Caco-2 (cell line): Measurements from ENCODE around the gene STXBP2. TPM values are rescaled to one million over a fixed set of nuclear protein-coding genes. Genes with fewer than 3 reads are reported as not detected.

Experiments used
- BruUV-seq: library from RNA; stranded (reverse); fragments of 400-500 nt; replicated peaks from 2 replicates; lab custom pipeline; 2021; lab: Mats Ljungman, UMichigan
- CTCF ChIA-PET: fragments of 300-600 bp; sonication (Branson Sonifier 250); formaldehyde crosslinking; loops from one replicate; lab custom pipeline; 2022; ENCODE audit warnings: antibody characterized with exemption; lab: Charles Lee
- POLR2A ChIA-PET: fragments of 300-600 bp; sonication (Branson Sonifier 250); formaldehyde crosslinking; loops from one replicate; lab custom pipeline; 2022; ENCODE audit warnings: antibody characterized with exemption; lab: Charles Lee
- DNase-seq, 2 experiments: peaks; one replicate each; pipeline versions ENCODE4 v3.0.0 to v3.0.0-alpha.2; 2020 to 2022
- H3K27me3 ChIP-seq: replicated peaks from 2 replicates; pipeline ENCODE4 v1.6.0; 2011; ENCODE audit warnings: low read length; ENCODE audit not compliant: control insufficient read depth, insufficient read depth
- H3K36me3 ChIP-seq: 2 replicates; pipeline ENCODE4 v1.5.1; 2011; ENCODE audit warnings: low read length; ENCODE audit not compliant: control insufficient read depth, insufficient read depth
- H3K4me1 ChIP-seq: fragments of 250-450 bp; sonication (Bioruptor Pico); 2 replicates; pipeline ENCODE4 v1.5.1; 2020; ENCODE audit warnings: mild to moderate bottlenecking
- H3K4me3 ChIP-seq: 2 replicates; pipeline ENCODE4 v1.5.1; 2011; ENCODE audit warnings: low read depth, mild to moderate bottlenecking, control low read depth, low read length
- H3K9me3 ChIP-seq: fragments of 250-450 bp; sonication (Bioruptor Pico); 2 replicates; pipeline ENCODE4 v1.5.1; 2020; ENCODE audit warnings: mild to moderate bottlenecking, moderate library complexity
- H3K27ac Mint-ChIP-seq: one replicate; pipeline ENCODE4 v1.8.0; 2022; ENCODE audit warnings: mixed read lengths; ENCODE audit not compliant: unreplicated experiment
- H3K27me3 Mint-ChIP-seq: one replicate; pipeline ENCODE4 v1.8.0; 2022; ENCODE audit warnings: mixed read lengths; ENCODE audit not compliant: insufficient read depth, unreplicated experiment
- H3K36me3 Mint-ChIP-seq: one replicate; pipeline ENCODE4 v1.8.0; 2022; ENCODE audit warnings: mild to moderate bottlenecking, mixed read lengths; ENCODE audit not compliant: insufficient read depth, unreplicated experiment
- H3K4me1 Mint-ChIP-seq: one replicate; pipeline ENCODE4 v1.8.0; 2022; ENCODE audit warnings: low read depth, mixed read lengths; ENCODE audit not compliant: unreplicated experiment
- H3K4me3 Mint-ChIP-seq: one replicate; pipeline ENCODE4 v1.8.0; 2022; ENCODE audit warnings: mild to moderate bottlenecking, moderate library complexity, mixed read lengths; ENCODE audit not compliant: unreplicated experiment
- H3K9me3 Mint-ChIP-seq: one replicate; pipeline ENCODE4 v1.8.0; 2022; ENCODE audit warnings: mixed read lengths; ENCODE audit not compliant: unreplicated experiment
- CTCF ChIP-seq, 2 experiments: fragments of 200-600 bp in 1 of 2; IDR thresholded peaks; 1 replicate in 1 of 2; 2 replicates in 1 of 2; pipeline versions ENCODE4 v1.5.1 to v1.8.0; 2011 to 2022; ENCODE audit warnings: antibody characterized with exemption in 1 of 2, control low read depth in 1 of 2, inconsistent platforms in 1 of 2, low read depth in 1 of 2, low read length in 1 of 2, mild to moderate bottlenecking in 1 of 2, moderate library complexity in 1 of 2; ENCODE audit not compliant: insufficient read depth in 1 of 2, severe bottlenecking in 1 of 2, unreplicated experiment in 1 of 2
- intact Hi-C: fragments of 100-400 bp; cut with micrococcal nuclease; formaldehyde crosslinking; loops from one replicate; pipeline ENCODE4 v1.10.0; 2022; ENCODE audit not compliant: unreplicated experiment
- total RNA-seq: library from RNA; stranded (reverse); gene quantifications from 2 replicates; pipeline ENCODE4 v1.2.3, GENCODE V29; 2022

Gene STXBP2
- total RNA-seq, 1 experiment from 2014 or later, result 113 TPM

- ChIA-PET POLR2A (interaction anchor here (0.6 kb wide), 1 partner anchor 108 kb away, joined by 8 read pairs; no protein-coding TSS in a partner anchor), CTCF (interaction anchor here (1.5 kb wide), 1 partner anchor 108 kb away, joined by 3 read pairs; no protein-coding TSS in a partner anchor)
- intact Hi-C loops, result no loop called here
- Histone ChIP-seq H3K27me3 (no peaks in the 10 kb centered on the region), H3K36me3 (no peaks in the 10 kb centered on the region), H3K4me3 (no peak overlapping the region), H3K4me1 (peaks cover 5% of the 10 kb centered on the region; the same call in 1 of the 2 replicates), H3K9me3 (no peaks in the 10 kb centered on the region)
- BruUV-seq, result no TSS peak
- DNase-seq, result no peak
- Mint-ChIP-seq H3K36me3 (peaks cover 12% of the 10 kb centered on the region), H3K27me3 (peaks cover 3% of the 10 kb centered on the region), H3K4me1 (no peaks in the 10 kb centered on the region), H3K27ac (no peak overlapping the region), H3K4me3 (no peak overlapping the region), H3K9me3 (peaks cover 10% of the 10 kb centered on the region)
- no peak for TF ChIP-seq CTCF (IDR thresholded peaks at IDR 0.05; ENCODE audit: insufficient read depth in 1 of 2, low read depth in 1 of 2, low read length in 1 of 2, severe bottlenecking in 1 of 2, unreplicated experiment in 1 of 2)
Measured at GRCh38 chr19:7676376-7676775, 39.5 kb downstream of the STXBP2 start.

- no TSS peak for BruUV-seq
- no peaks in the 10 kb centered on the region for H3K9me3 ChIP-seq
- Mint-ChIP-seq H3K27me3 (peaks cover 3% of the 10 kb centered on the region), H3K27ac (no peak within 1 kb of the TSS), H3K36me3 (peaks cover 12% of the 10 kb centered on the region), H3K9me3 (peaks cover 10% of the 10 kb centered on the region), H3K4me3 (no peak within 1 kb of the TSS), H3K4me1 (no peaks in the 10 kb centered on the region)
- intact Hi-C loops, result no loop called here
- no peaks in the 10 kb centered on the region for H3K36me3 ChIP-seq
- H3K4me1 ChIP-seq, result peaks cover 10% of the 10 kb centered on the region; the same call in 1 of the 2 replicates
- TF ChIP-seq CTCF (IDR thresholded peaks at IDR 0.05; ENCODE audit: insufficient read depth in 1 of 2, low read depth in 1 of 2, low read length in 1 of 2, severe bottlenecking in 1 of 2, unreplicated experiment in 1 of 2), result no peak
- CTCF ChIA-PET, result interaction anchor here (1.5 kb wide), 1 partner anchor 109 kb away, joined by 3 read pairs; no protein-coding TSS in a partner anchor
- H3K4me3 ChIP-seq, result no peak within 1 kb of the TSS
- POLR2A ChIA-PET, result no interaction called here
- no peaks in the 10 kb centered on the region for H3K27me3 ChIP-seq
- no peak for DNase-seq
Measured at GRCh38 chr19:7676854-7677253, 39.9 kb downstream of the STXBP2 start, which contains the start of gene MCEMP1. TSS of gene MCEMP1 (plus strand) at chr19:7677090. CDS start at chr19:7677121, 31 bp downstream.

GRCh38 chr19:7677669-7678311 is 40.9 kb downstream of the STXBP2 start:
- Mint-ChIP-seq H3K4me1 (no peaks in the 10 kb centered on the region), H3K27ac (no peak overlapping the region), H3K9me3 (peaks cover 10% of the 10 kb centered on the region), H3K27me3 (peaks cover 3% of the 10 kb centered on the region), H3K36me3 (peaks cover 16% of the 10 kb centered on the region), H3K4me3 (no peak overlapping the region)
- BruUV-seq, result no TSS peak
- DNase-seq, result no peak
- Histone ChIP-seq H3K4me3 (no peak overlapping the region), H3K9me3 (no peaks in the 10 kb centered on the region), H3K36me3 (no peaks in the 10 kb centered on the region), H3K4me1 (peaks cover 10% of the 10 kb centered on the region; the same call in 1 of the 2 replicates), H3K27me3 (no peaks in the 10 kb centered on the region)
- ChIA-PET CTCF (interaction anchor here (0.7 to 1.5 kb wide), 2 partner anchors 109 to 110 kb away, joined by 3 read pairs; no protein-coding TSS in a partner anchor), POLR2A (interaction anchor here (0.6 kb wide), 1 partner anchor 921 kb away, joined by 4 read pairs; no protein-coding TSS in a partner anchor)
- no peak for TF ChIP-seq CTCF (IDR thresholded peaks at IDR 0.05; ENCODE audit: insufficient read depth in 1 of 2, low read depth in 1 of 2, low read length in 1 of 2, severe bottlenecking in 1 of 2, unreplicated experiment in 1 of 2)
- intact Hi-C loops, result no loop called here
